ENCODE data around the gene SLC1A5.
"Not testable (repeated sequence)": the region's sequence is repeated elsewhere in the genome, so short reads cannot be mapped to it uniquely, and the experiment has no call there.

The SLC1A5 gene

GRCh38 chr19:46761418-46761831 lies 27.0 kb downstream of the SLC1A5 start:
- ChIA-PET POLR2A (no interaction called here), CTCF (interaction anchor here (1.1 to 2.6 kb wide), 3 partner anchors 8 to 79 kb away, joined by 3 to 24 read pairs (median 4); no protein-coding TSS in a partner anchor)

GRCh38 chr19:46760897-46761296 lies 27.5 kb downstream of the SLC1A5 start:
- ChIA-PET POLR2A (interaction anchor here (1.2 to 1.5 kb wide), 2 partner anchors 25 to 27 kb away, joined by 3 to 4 read pairs; partner anchors contain the start of gene SLC1A5), CTCF (interaction anchor here (0.7 to 2.6 kb wide), 3 partner anchors 12 to 79 kb away, joined by 4 to 24 read pairs (median 5); no protein-coding TSS in a partner anchor)
- H3K9me3 ChIP-seq (ENCODE audit: control insufficient read depth, insufficient read depth, low read depth, low read length); H3K4me3 ChIP-seq (ENCODE audit: low read depth, low read length); H3K4me1 ChIP-seq (ENCODE audit: control insufficient read depth, insufficient read depth, low read length); H3K27ac ChIP-seq (ENCODE audit: extremely low read depth, low read depth, low read length): not testable (repeated sequence)
- peaks cover 7 to 18% of the 10 kb centered on the region in 2 experiments; a peak in 2 of 3 replicates for H3K36me3 ChIP-seq (ENCODE audit: control insufficient read depth in 2 of 2, insufficient read depth in 1 of 2, low read length in 2 of 2)

More at GRCh38 chr19:46761418-46761831, 27.0 kb downstream of the SLC1A5 start:
- Histone ChIP-seq H3K4me1 (ENCODE audit: control insufficient read depth, insufficient read depth, low read length) (peaks cover 3% of the 10 kb centered on the region), H3K27ac (ENCODE audit: extremely low read depth, low read depth, low read length) (no peak overlapping the region), H3K36me3 (ENCODE audit: control insufficient read depth in 2 of 2, insufficient read depth in 1 of 2, low read length in 2 of 2) (peaks cover 7 to 12% of the 10 kb centered on the region in 2 experiments; a peak in 2 of 3 replicates), H3K4me3 (ENCODE audit: low read depth, low read length) (no peak overlapping the region), H3K9me3 (ENCODE audit: control insufficient read depth, insufficient read depth, low read depth, low read length) (no peaks in the 10 kb centered on the region)
- no peak for TF ChIP-seq ZNF580 (tag by site-specific recombination; IDR thresholded peaks at IDR 0.05)
- no peak for TF ChIP-seq ATF2 (tag by site-specific recombination; IDR thresholded peaks at IDR 0.05; ENCODE audit: low read depth)

GRCh38 chr19:46760363-46760762 lies 28.0 kb downstream of the SLC1A5 start:
- peak; percentile 59; the same call in 1 of the 2 replicates for TF ChIP-seq ZNF121 (tag by site-specific recombination; IDR thresholded peaks at IDR 0.05)
- TF ChIP-seq ZNF830 (tag by site-specific recombination; IDR thresholded peaks at IDR 0.05; ENCODE audit: low read depth), result no peak
- no peak for TF ChIP-seq ZNF518A (tag by site-specific recombination; conservative IDR thresholded peaks at IDR 0.05; ENCODE audit: low read depth)
- TF ChIP-seq ZNF701 (tag by site-specific recombination; IDR thresholded peaks at IDR 0.05), result no peak
- peaks cover 3% of the 10 kb centered on the region for H3K4me1 ChIP-seq (ENCODE audit: control insufficient read depth, insufficient read depth, low read length)
- peaks cover 7 to 23% of the 10 kb centered on the region in 2 experiments; a peak in 2 of 3 replicates for H3K36me3 ChIP-seq (ENCODE audit: control insufficient read depth in 2 of 2, insufficient read depth in 1 of 2, low read length in 2 of 2)
- H3K9me3 ChIP-seq (ENCODE audit: control insufficient read depth, insufficient read depth, low read depth, low read length), result no peaks in the 10 kb centered on the region
- POLR2A ChIA-PET, result interaction anchor here (1.2 to 1.5 kb wide), 2 partner anchors 25 to 28 kb away, joined by 3 to 4 read pairs; partner anchors contain the start of gene SLC1A5
- no peak overlapping the region for H3K27ac ChIP-seq (ENCODE audit: extremely low read depth, low read depth, low read length)
- no peak overlapping the region for H3K4me3 ChIP-seq (ENCODE audit: low read depth, low read length)
- CTCF ChIA-PET, result interaction anchor here (0.7 to 2.6 kb wide), 2 partner anchors 18 to 80 kb away, joined by 5 to 24 read pairs; no protein-coding TSS in a partner anchor

- TF ChIP-seq KLF9 (tag by site-specific recombination; IDR thresholded peaks at IDR 0.05; ENCODE audit: low read depth), result no peak
- 0 out of 2 replicates have a peak, but pooled peaks have one; percentile 44 for TF ChIP-seq ZFHX2 (tag by site-specific recombination; conservative IDR thresholded peaks at IDR 0.05)
- TF ChIP-seq EGR2 (tag by site-specific recombination; IDR thresholded peaks at IDR 0.05; ENCODE audit: low read depth), result 0 out of 2 replicates have a peak, but pooled peaks have one; percentile 15
- TF ChIP-seq SP7 (tag by site-specific recombination; IDR thresholded peaks at IDR 0.05), result no peak
- POLR2A ChIA-PET, result interaction anchor here (1.2 to 1.5 kb wide), 2 partner anchors 26 to 28 kb away, joined by 3 to 4 read pairs; partner anchors contain the start of gene SLC1A5
- H3K27ac ChIP-seq (ENCODE audit: extremely low read depth, low read depth, low read length), result no peak overlapping the region
- H3K9me3 ChIP-seq (ENCODE audit: control insufficient read depth, insufficient read depth, low read depth, low read length), result no peaks in the 10 kb centered on the region
- H3K36me3 ChIP-seq (ENCODE audit: control insufficient read depth in 2 of 2, insufficient read depth in 1 of 2, low read length in 2 of 2), result peaks cover 9 to 23% of the 10 kb centered on the region in 2 experiments; a peak in 2 of 3 replicates
- no peak overlapping the region for H3K4me3 ChIP-seq (ENCODE audit: low read depth, low read length)
- H3K4me1 ChIP-seq (ENCODE audit: control insufficient read depth, insufficient read depth, low read length), result peaks cover 3% of the 10 kb centered on the region
- CTCF ChIA-PET, result interaction anchor here (2.5 to 2.6 kb wide), 2 partner anchors 11 to 80 kb away, joined by 18 to 24 read pairs; no protein-coding TSS in a partner anchor
Measured at GRCh38 chr19:46759817-46760333, 28.5 kb downstream of the SLC1A5 start.

Data from HEK293 (cell line).